GM21447 (cell line): ENCODE data around the gene ZNF587B.
"Not testable (repeated sequence)": the region's sequence is repeated elsewhere in the genome, so short reads cannot be mapped to it uniquely, and the experiment has no call there.

Experiments used
- ATAC-seq: cut with Tn5 transposase; IDR thresholded peaks from one replicate; pipeline ENCODE4 v1.9.1; 2021; ENCODE audit not compliant: unreplicated experiment

Gene ZNF587B

GRCh38 chr19:57818378-57818777 lies 11.7 kb upstream of the ZNF587B start:
- no peak for ATAC-seq

DNA sequence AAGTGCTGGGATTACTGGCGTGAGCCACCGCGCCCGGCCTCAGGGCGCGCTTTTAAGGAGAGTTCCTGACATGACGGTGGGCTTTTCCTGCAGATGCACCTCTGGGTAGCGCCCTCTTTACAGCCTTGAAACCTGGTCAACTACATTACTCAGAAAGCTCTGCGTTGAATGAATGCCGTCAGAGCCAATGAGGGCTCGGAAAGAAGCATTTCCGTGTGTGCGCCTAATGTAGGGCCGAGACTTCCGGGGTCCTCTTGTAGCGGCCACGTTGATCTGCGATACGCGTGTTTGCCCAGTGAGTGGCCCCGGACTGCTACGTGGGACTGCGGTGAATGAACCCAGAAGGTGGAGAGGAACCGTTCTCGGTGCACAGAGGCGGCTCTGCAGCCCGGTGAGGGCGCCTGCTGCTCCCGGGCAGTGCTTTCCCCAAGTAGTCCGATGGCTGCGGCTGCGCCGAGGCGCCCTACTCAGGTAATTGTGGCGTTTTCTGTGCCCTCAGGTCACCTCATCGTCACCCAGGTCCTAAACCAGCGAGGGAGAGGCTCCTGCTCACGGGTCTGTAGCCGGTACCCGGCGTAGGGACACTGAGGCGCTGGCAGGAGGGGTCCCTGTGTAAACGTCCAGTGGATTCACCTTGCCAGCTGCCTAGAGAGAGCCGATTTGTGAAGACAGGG lies 10.5 kb upstream of the ZNF587B start:
- peak; percentile 90 for ATAC-seq

- ATAC-seq: no peak
Measured at GRCh38 chr19:57820599-57820998, 9.5 kb upstream of the ZNF587B start.

GRCh38 chr19:57821095-57821494 lies 9.0 kb upstream of the ZNF587B start:
- ATAC-seq: not testable (repeated sequence)

DNA sequence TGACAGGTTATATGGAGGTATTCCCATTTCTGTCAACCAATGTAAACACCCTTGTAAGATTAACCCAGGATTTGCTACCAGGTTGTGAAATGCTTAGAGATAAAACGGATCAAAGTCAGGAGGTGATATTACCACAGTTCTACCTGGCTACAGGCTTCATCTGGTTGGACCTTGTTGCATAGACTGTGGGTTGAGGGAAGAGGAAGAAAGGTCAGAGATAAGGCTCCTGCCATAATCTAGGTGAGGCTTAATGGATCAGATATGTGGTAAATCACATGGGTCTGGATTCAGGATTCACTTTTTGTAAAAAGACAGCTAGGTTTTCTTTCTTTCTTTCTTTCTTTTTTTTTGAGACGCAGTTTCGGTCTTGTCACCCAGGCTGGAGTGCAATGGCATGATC lies 8.6 kb upstream of the ZNF587B start:
- not testable (repeated sequence) for ATAC-seq

- not testable (repeated sequence) for ATAC-seq
Measured at GRCh38 chr19:57823155-57823554, 6.9 kb upstream of the ZNF587B start.

- not testable (repeated sequence) for ATAC-seq
Measured at GRCh38 chr19:57823608-57824007, 6.5 kb upstream of the ZNF587B start.

DNA sequence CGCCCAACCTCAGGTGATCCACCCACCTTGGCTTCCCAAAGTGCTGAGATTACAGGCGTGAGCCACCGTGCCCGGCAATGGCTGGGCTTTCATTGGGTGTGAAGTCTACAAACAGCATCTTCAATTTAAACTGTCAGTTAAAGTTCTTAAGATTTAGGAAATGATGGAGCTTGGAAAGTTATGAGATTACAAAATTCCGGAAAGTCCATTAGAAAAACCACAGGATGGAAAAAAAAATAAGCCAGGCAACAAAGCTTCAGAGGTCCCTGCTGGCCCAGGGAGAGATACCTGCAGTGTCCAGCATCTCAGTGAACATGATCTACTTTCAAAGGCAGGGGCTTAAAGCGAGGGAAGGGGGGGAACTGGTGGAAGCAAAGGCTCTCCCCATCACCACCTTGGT lies 4.6 kb upstream of the ZNF587B start:
- ATAC-seq: no peak

DNA sequence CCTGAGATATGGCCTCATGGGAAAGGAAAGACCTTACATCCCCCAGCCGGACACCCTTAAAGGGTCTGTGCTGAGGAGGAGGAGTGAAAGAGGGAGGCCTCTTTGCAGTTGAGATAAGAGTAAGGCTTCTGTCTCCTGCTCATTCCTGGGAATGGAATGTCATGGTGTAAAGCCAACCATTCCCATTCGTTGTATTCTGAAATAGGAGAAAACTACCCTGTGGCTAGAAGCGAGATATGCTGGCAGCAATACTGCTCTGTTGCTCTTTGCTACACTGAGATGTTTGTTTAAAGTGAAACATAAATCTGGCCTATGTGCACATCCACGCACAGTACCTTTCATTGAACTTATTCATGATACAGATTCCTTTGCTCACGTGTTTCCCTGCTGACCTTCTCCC lies 783 bp upstream of the ZNF587B start:
- ATAC-seq: no peak

DNA sequence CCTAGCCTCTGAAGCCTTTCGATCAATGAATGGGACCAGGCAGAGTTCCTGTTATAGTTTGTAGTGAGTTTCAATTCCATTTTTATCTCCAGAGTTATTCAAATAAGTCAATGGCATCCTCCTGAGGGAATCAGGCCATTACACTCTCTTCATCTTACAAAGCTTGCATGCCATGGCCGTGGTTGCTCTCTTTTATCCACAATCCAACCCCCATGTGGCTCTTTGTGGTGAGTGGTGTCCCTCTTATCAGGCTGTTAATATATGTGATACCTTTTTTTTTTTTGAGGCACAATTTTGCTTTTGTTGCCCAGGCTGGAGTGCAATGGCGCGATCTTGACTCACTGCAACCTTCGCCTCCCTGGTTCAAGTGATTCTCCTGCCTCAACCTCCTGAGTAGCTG lies 6.9 kb downstream of the ZNF587B start:
- ATAC-seq: not testable (repeated sequence)

GRCh38 chr19:57838622-57839191 lies 8.6 kb downstream of the ZNF587B start:
- ATAC-seq: not testable (repeated sequence)

DNA sequence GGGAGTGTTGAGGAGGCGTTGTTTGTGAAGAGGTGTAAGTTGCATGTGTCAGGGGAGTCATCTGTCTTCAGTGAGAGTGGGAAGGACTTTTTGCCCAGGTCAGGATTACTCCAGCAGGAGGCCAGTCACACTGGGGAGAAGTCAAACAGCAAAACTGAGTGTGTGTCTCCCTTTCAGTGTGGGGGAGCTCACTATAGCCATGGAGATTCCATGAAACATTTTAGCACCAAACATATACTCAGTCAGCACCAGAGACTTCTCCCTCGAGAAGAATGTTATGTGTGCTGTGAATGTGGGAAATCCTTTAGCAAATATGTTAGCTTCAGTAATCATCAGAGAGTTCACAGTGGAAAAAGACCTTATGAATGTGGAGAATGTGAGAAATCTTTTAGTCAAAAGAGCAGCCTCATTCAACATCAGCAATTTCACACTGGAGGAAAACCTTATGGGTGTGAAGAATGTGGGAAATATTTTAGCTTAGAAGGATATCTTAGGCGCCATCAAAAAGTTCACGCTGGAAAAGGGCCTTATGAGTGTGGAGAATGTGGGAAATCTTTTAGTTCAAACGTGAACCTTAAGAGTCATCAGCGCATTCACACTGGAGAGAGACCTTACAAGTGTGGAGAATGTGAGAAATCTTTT lies 11.1 kb downstream of the ZNF587B start:
- no peak for ATAC-seq

- ATAC-seq: not testable (repeated sequence)
Measured at GRCh38 chr19:57847164-57847563, 17.1 kb downstream of the ZNF587B start.

- ATAC-seq: peak; percentile 26
Measured at GRCh38 chr19:57849162-57849665, 19.1 kb downstream of the ZNF587B start.

DNA sequence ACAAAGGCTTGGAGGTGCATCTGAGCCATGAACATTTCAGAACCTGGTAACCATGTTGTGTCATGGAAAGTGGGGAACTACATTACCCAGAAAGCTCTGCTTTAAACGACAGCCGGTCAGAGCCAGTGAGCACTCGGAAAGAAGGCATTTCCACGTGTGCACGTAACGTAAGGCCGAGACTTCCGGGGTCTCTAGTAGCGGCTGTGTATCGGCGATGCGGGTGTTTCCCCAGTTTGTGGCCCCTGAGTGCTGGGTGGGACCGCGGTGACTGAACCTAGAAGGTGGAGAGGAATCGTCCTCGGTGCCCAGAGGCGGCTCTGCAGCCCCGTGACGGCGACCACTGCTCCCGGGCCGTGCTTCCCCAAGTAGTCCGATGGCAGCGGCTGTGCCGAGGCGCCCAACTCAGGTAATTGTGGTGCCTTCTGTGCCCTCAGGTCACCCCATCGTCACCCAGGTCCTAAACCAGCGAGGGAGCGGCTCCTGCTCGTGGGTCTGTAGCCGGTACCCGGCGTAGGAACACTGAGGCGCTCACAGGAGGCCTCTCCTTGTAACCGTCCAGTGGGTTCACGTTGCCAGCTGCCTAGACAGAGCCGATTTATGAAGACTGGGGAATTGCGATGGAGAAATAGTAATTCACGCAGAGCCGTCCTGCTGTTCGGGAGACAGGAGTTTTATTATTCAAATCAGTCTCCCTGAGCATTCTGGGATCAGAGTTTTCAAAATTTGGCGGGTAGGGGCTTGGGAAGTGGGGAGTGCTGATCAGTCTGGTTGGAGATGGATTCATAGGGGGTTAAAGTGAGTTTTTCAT lies 19.8 kb downstream of the ZNF587B start, which contains the start of gene ZNF587:
Gene ZNF587 (plus strand): TSS at position 194 of the 808 bp plus-strand sequence. CDS start 180 bp downstream, at position 374.
- peak; percentile 93 for ATAC-seq

GRCh38 chr19:57850553-57851017 lies 20.5 kb downstream of the ZNF587B start:
- ATAC-seq: no peak

GRCh38 chr19:57851812-57852603 lies 21.9 kb downstream of the ZNF587B start:
- not testable (repeated sequence) for ATAC-seq

DNA sequence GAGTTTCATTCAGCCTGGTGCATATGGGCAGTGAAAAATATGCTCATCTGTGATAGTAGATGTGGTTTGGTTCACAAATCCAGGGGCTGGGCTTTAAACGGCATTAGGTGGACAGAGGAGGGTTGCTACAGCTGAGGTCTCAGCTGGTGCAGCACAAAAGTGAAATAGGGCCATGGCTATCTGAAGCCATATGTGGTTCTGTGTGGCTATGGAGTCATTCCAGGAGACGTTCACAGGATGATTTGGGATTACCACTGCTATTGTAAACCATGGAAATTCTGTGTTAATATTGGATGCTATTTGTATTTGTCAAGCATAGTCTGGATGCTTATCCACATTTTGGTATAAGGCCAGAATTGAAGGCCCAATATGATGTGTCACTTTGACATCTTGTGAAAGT lies 24.0 kb downstream of the ZNF587B start:
- ATAC-seq: not testable (repeated sequence)

DNA sequence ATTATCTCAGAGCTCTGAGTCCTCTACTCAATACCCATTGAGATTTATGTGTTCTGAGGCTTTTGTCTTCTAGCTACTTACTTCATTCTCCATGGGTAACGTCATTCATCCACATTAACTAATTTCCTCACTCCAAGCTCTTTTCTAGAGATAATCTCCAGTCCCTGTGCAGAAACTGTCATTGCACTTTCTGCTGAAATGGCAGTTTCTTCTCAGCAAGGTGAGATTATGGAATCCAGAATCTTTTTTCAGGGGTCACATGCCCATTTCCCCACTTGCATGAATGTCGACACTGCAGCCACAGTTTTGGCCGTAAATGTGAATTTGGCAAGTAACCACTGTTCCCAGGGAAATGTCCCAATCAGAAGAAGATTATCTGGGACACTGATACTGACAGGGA lies 32.3 kb downstream of the ZNF587B start:
- ATAC-seq: not testable (repeated sequence)

GRCh38 chr19:57867868-57868492 lies 37.9 kb downstream of the ZNF587B start:
- ATAC-seq: no peak
